ENCODE data around the gene SEMA4G.
"Not testable (repeated sequence)": the region's sequence is repeated elsewhere in the genome, so short reads cannot be mapped to it uniquely, and the experiment has no call there.

SEMA4G gene

GRCh38 chr10:100970914-100971811, 1.9 kb downstream of the SEMA4G start:
- DNase-seq (ENCODE audit: low read depth in 2 of 2), result no peak

GRCh38 chr10:100972115-100972903, 3.0 kb downstream of the SEMA4G start:
- no peak for DNase-seq (ENCODE audit: low read depth in 2 of 2)

DNA sequence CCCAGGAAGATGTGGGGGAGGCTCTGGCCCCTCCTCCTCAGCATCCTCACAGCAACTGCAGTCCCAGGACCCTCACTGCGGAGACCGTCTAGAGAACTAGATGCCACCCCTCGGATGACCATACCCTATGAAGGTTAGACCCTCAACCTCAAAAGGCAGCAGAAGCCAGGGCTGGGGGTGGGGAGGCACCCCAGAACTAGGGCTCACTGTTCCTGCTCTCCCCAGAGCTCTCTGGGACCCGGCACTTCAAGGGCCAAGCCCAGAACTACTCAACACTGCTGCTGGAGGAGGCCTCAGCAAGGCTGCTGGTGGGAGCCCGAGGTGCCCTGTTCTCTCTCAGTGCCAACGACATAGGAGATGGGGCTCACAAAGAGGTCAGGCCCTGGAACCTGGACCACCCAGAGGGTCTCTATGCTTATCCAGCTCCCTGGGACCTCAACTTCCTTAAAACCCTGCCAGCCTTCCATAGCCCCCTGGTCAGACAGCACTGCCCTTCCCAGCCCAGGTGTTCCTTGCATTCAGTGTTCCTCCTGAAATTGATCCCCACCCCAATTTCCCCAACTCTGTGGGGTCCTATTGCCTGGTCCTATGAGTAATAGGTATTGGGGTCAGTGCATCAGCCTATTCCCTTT, 3.7 kb downstream of the SEMA4G start:
- no peak for DNase-seq (ENCODE audit: low read depth in 2 of 2)

- not testable (repeated sequence) for DNase-seq (ENCODE audit: low read depth in 2 of 2)
These were observed 6.1 kb downstream of the SEMA4G start for GRCh38 chr10:100975397-100975796.

- no peak for DNase-seq (ENCODE audit: low read depth in 2 of 2)
These were observed 7.6 kb downstream of the SEMA4G start for GRCh38 chr10:100976906-100977305.

- no peak for DNase-seq (ENCODE audit: low read depth in 2 of 2)
These were observed 8.1 kb downstream of the SEMA4G start for GRCh38 chr10:100977436-100977835.

DNA sequence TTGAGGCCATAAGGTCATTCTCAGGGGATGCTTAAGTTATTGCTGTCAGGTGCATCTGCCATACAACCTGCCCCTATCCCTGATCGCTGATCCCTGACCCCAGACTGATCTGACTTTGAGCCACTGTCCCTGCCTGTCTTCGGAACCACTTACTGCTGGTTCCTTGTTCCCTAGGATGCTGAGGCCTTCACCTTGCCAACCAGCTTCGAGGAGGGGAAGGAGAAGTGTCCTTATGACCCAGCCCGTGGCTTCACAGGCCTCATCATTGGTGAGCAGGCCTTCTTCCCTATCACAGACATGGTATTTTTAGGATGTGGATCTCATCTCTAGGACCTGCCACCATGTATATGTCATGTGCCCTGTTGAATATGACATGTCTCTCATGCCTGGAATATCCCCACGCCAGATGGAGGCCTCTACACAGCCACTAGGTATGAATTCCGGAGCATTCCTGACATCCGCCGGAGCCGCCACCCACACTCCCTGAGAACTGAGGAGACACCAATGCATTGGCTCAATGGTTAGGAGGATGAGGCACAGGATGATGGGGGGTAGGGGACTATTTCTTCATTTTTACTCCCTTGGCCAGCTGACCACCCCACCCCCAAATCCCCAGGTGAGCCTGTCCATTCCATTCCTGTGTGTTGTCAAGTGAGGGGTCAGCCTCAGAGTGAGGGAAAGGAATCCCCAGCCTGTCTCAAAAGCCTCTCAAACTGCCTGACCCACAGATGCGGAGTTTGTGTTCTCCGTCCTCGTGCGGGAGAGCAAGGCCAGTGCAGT, 9.0 kb downstream of the SEMA4G start:
- DNase-seq (ENCODE audit: low read depth in 2 of 2), result no peak

GRCh38 chr10:100978901-100979195, 9.5 kb downstream of the SEMA4G start:
- no peak for DNase-seq (ENCODE audit: low read depth in 2 of 2)

DNA sequence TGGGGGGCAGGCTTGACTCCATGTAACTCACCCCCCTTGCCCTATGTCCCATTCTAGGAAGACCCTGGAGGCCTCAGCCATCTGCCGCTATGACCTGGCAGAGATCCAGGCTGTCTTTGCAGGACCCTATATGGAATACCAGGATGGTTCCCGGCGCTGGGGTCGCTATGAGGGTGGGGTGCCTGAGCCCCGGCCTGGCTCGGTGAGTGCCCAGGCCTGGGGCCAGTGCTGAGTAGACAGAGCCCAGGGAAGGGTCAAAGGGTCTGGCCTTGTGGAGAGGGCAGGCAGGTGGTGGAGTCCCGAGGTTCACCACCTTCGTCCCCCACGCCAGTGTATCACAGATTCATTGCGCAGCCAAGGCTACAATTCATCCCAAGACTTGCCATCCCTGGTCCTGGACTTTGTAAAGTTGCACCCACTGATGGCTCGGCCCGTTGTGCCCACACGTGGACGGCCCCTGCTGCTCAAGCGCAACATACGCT, 10.5 kb downstream of the SEMA4G start:
- DNase-seq (ENCODE audit: low read depth in 2 of 2), result no peak

GRCh38 chr10:100980311-100980710, 11.0 kb downstream of the SEMA4G start:
- DNase-seq (ENCODE audit: low read depth in 2 of 2), result no peak

GRCh38 chr10:100980711-100981110, 11.4 kb downstream of the SEMA4G start:
- no peak for DNase-seq (ENCODE audit: low read depth in 2 of 2)

DNA sequence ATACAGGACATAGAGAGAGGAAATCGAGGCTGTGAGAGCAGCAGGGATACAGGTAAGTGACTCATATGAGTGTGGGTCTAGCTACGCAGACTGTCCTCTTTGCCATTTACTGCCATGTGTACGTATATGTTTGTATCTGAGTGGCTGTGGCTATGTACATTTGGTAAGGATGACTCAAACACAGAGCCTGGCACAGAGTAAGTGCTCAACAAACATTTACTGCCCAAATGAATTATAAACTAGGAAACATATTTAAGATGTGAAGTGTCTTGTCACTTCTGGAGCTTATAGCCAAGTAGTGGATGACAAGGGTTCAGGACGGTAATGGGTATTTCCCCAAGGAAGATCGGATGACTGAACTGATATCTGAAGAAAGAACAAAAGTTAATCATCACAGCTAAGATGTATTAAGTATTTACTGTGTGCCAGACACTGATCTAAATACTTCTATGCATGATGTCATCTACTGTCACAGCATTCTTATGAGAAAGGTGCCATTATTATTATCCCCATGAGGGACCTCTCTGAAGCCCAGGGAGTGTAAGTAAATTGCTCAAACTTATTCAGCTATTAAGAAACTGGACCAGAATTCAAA, 12.0 kb downstream of the SEMA4G start:
- DNase-seq (ENCODE audit: low read depth in 2 of 2), result no peak

GRCh38 chr10:100982916-100983830, 13.9 kb downstream of the SEMA4G start:
- no peak for DNase-seq (ENCODE audit: low read depth in 2 of 2)

- DNase-seq (ENCODE audit: low read depth in 2 of 2), result no peak
These were observed 14.8 kb downstream of the SEMA4G start for GRCh38 chr10:100983868-100984671.

DNA sequence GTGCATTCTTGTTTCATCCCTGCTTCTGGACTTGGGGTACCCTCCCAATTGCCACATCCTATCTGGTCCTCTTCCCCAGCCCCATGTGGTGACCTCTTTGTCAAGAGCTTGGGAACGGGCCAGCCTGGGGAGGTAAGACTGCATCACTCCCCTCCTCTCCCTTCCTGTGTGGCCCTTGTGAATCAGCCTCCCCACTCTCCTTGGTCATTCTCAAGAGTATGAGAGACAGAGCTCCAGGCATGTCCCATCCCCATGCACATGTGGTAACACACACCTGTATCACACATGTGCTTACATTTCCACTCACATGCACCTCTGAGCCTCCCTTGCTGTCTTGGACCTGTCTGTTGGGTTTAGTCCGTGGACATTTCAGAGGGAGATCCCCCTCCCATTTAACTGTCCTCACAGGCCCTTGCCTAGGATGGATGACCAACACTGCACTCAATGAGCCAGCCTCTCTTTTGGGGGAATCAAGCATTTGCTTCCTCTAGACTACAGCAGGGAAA, 15.4 kb downstream of the SEMA4G start:
- no peak for DNase-seq (ENCODE audit: low read depth in 2 of 2)

DNA sequence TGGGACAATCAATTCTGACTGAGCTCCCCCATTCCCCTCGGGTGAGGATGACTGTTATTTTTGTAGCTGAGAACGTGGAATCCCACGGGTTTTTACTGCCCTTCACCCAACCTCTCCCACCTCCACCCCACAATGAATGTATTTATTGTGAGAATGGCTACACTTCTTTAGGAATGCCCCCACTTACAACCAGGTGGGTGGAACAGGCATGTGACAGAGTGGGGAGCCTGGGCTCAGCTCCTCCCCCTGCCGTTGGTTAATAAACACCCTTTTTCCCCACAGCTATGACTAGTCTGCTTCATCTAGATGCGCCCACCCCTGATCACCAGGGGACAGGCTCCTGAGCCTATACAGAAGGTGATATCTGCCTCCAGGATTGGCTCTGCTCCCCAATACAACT, 16.0 kb downstream of the SEMA4G start:
- DNase-seq (ENCODE audit: low read depth in 2 of 2), result no peak

DNA sequence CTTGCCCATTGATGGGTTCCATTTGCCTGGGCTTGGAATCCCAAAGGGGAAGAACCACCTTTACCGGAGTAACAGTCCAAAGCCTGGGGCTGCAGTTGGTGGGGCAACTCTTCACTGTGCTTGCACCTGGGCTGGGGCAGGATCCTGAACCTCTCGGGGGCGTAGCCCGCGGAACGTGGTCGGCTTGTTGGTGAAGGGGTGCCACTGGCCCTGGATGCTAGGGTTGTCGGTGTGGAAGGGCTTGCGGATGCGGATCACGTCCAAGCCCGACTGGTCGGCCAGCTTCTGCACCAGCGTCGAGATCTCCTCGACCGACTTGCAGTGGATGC, 17.3 kb downstream of the SEMA4G start:
- DNase-seq (ENCODE audit: low read depth in 2 of 2), result no peak

GRCh38 chr10:100986952-100987684, 17.8 kb downstream of the SEMA4G start, which contains the start of the genes MRPL43 and TWNK:
MRPL43 (minus strand) TSS chr10:100987497; CDS start chr10:100987443, 54 bp downstream.
TWNK (plus strand) TSS chr10:100987543; CDS start chr10:100988211, 668 bp downstream.
- no peak for DNase-seq (ENCODE audit: low read depth in 2 of 2)

All from fibroblast of skin of left quadriceps (primary cell).